NT2/D1 (cell line): ENCODE data around the gene DAPK2.

Experiments used
- DNase-seq: peaks from one replicate; pipeline ENCODE4 v3.0.0-alpha.2; 2011; ENCODE audit warnings: low read depth, low spot score
- H3K27me3 ChIP-seq: 2 replicates; pipeline ENCODE4 v1.6.0; 2011; ENCODE audit warnings: mild to moderate bottlenecking; ENCODE audit not compliant: insufficient read length, insufficient read depth
- H3K36me3 ChIP-seq: 2 replicates; pipeline ENCODE4 v1.6.1; 2011; ENCODE audit warnings: mild to moderate bottlenecking, low read length, mixed read lengths; ENCODE audit not compliant: insufficient read depth, insufficient read length
- H3K4me1 ChIP-seq: 2 replicates; pipeline ENCODE4 v1.5.1; 2011; ENCODE audit not compliant: insufficient read depth, insufficient read length
- H3K4me3 ChIP-seq: 2 replicates; pipeline ENCODE4 v1.5.1; 2011; ENCODE audit warnings: low read depth; ENCODE audit not compliant: insufficient read length
- H3K9ac ChIP-seq: 2 replicates; pipeline ENCODE4 v1.6.0; 2011; ENCODE audit warnings: low read depth; ENCODE audit not compliant: insufficient read length
- H3K9me3 ChIP-seq: 2 replicates; pipeline ENCODE4 v1.5.1; 2011; ENCODE audit warnings: mild to moderate bottlenecking, low read length; ENCODE audit not compliant: insufficient read depth
- SUZ12 ChIP-seq: IDR thresholded peaks from 2 replicates; pipeline ENCODE4 v1.6.1; 2011; ENCODE audit not compliant: insufficient read length, insufficient read depth; ENCODE audit errors: extremely low read depth
- YY1 ChIP-seq: IDR thresholded peaks from 2 replicates; pipeline ENCODE4 v1.6.1; 2011; ENCODE audit not compliant: insufficient read length, insufficient read depth
- ZNF274 ChIP-seq: IDR thresholded peaks from 2 replicates; pipeline ENCODE4 v1.6.1; 2011; ENCODE audit warnings: mild to moderate bottlenecking, low read depth, low read length

Gene DAPK2

GRCh38 chr15:63985221-63986184 is 60.8 kb downstream of the DAPK2 start:
- TF ChIP-seq YY1, result no peak
- no peak for TF ChIP-seq ZNF274
- no peak for TF ChIP-seq SUZ12
- no peaks in the 10 kb centered on the region for H3K36me3 ChIP-seq
- H3K27me3 ChIP-seq, result no peaks in the 10 kb centered on the region
- no peaks in the 10 kb centered on the region for H3K9me3 ChIP-seq
- peaks cover 2% of the 10 kb centered on the region for H3K4me1 ChIP-seq
- no peak overlapping the region for H3K4me3 ChIP-seq
- no peak overlapping the region for H3K9ac ChIP-seq
- no peak for DNase-seq

GRCh38 chr15:63984331-63984730 is 62.0 kb downstream of the DAPK2 start:
- Histone ChIP-seq H3K9me3 (no peaks in the 10 kb centered on the region), H3K9ac (no peak overlapping the region), H3K4me1 (peaks cover 2% of the 10 kb centered on the region), H3K4me3 (no peak overlapping the region), H3K36me3 (no peaks in the 10 kb centered on the region), H3K27me3 (no peaks in the 10 kb centered on the region)
- TF ChIP-seq ZNF274 (no peak), SUZ12 (no peak), YY1 (no peak)
- DNase-seq, result no peak

- no peaks in the 10 kb centered on the region for H3K36me3 ChIP-seq
- DNase-seq, result no peak
- H3K4me3 ChIP-seq, result no peak overlapping the region
- H3K4me1 ChIP-seq, result peaks cover 10% of the 10 kb centered on the region
- H3K27me3 ChIP-seq, result no peaks in the 10 kb centered on the region
- H3K9me3 ChIP-seq, result no peaks in the 10 kb centered on the region
- TF ChIP-seq SUZ12, result no peak
- H3K9ac ChIP-seq, result no peak overlapping the region
Observed at GRCh38 chr15:63983061-63983711, 63.1 kb downstream of the DAPK2 start.

- Histone ChIP-seq H3K9me3 (no peaks in the 10 kb centered on the region), H3K36me3 (no peaks in the 10 kb centered on the region), H3K9ac (no peak overlapping the region), H3K27me3 (no peaks in the 10 kb centered on the region), H3K4me1 (peaks cover 10% of the 10 kb centered on the region), H3K4me3 (no peak overlapping the region)
- no peak for DNase-seq
- no peak for TF ChIP-seq YY1
- no peak for TF ChIP-seq ZNF274
- no peak for TF ChIP-seq SUZ12
Observed at GRCh38 chr15:63982381-63982854, 63.9 kb downstream of the DAPK2 start.

GRCh38 chr15:63981596-63982320 is 64.5 kb downstream of the DAPK2 start:
- H3K9me3 ChIP-seq, result no peaks in the 10 kb centered on the region
- no peaks in the 10 kb centered on the region for H3K36me3 ChIP-seq
- H3K9ac ChIP-seq, result no peak overlapping the region
- peaks cover 10% of the 10 kb centered on the region for H3K4me1 ChIP-seq
- H3K4me3 ChIP-seq, result no peak overlapping the region
- H3K27me3 ChIP-seq, result no peaks in the 10 kb centered on the region
- TF ChIP-seq YY1 (no peak), ZNF274 (no peak), SUZ12 (no peak)
- DNase-seq, result no peak

GRCh38 chr15:63979262-63979793 is 67.0 kb downstream of the DAPK2 start:
- H3K36me3 ChIP-seq, result no peaks in the 10 kb centered on the region
- H3K9ac ChIP-seq, result no peak overlapping the region
- TF ChIP-seq ZNF274 (no peak), YY1 (no peak), SUZ12 (no peak)
- H3K9me3 ChIP-seq, result no peaks in the 10 kb centered on the region
- DNase-seq, result no peak
- no peaks in the 10 kb centered on the region for H3K27me3 ChIP-seq
- H3K4me3 ChIP-seq, result no peak overlapping the region
- peaks cover 10% of the 10 kb centered on the region for H3K4me1 ChIP-seq

GRCh38 chr15:63978511-63979261 is 67.6 kb downstream of the DAPK2 start:
- no peak overlapping the region for H3K9ac ChIP-seq
- H3K4me1 ChIP-seq, result peaks cover 10% of the 10 kb centered on the region
- no peak overlapping the region for H3K4me3 ChIP-seq
- TF ChIP-seq SUZ12 (no peak), YY1 (no peak), ZNF274 (no peak)
- no peaks in the 10 kb centered on the region for H3K27me3 ChIP-seq
- DNase-seq, result no peak
- H3K9me3 ChIP-seq, result no peaks in the 10 kb centered on the region
- H3K36me3 ChIP-seq, result no peaks in the 10 kb centered on the region
